B cell (primary cell): ENCODE data around the gene EXD3.

Experiments
- CTCF ChIP-seq: fragments of 200-600 bp; IDR thresholded peaks from one replicate; pipeline ENCODE4 v1.8.0; 2022; ENCODE audit warnings: antibody characterized with exemption, mild to moderate bottlenecking
- EZH2 ChIP-seq: IDR thresholded peaks from 2 replicates; pipeline ENCODE4 v1.6.1; 2012; ENCODE audit warnings: borderline replicate concordance, low read depth, mild to moderate bottlenecking, moderate library complexity, low read length; ENCODE audit not compliant: insufficient read depth, poor library complexity, severe bottlenecking

GRCh38 chr9:137429974-137430722 is 7.2 kb upstream of the EXD3 start:
- no peak for TF ChIP-seq EZH2
- no peak for TF ChIP-seq CTCF
